Upper lobe of left lung (tissue), 4 donors: ENCODE results near the gene ABCB7.

Experiments
- POLR2AphosphoS5 ChIP-seq, 2 donors: sonication (generic); formaldehyde crosslinking; IDR thresholded peaks; one replicate each; pipeline ENCODE4 v1.5.1; 2017; ENCODE audit warnings: antibody characterized with exemption in 2 of 2
- TF ChIP-seq, protein P1 (sequence below), 6 experiments: fragments of 450-650 bp in 4 of 6; fragments of 200-600 bp in 2 of 6; sonication (generic) in 2 of 6; IDR thresholded peaks; one replicate each; pipeline ENCODE4 v1.5.1; 2016 to 2019; ENCODE audit warnings: antibody characterized with exemption in 6 of 6

DNA sequence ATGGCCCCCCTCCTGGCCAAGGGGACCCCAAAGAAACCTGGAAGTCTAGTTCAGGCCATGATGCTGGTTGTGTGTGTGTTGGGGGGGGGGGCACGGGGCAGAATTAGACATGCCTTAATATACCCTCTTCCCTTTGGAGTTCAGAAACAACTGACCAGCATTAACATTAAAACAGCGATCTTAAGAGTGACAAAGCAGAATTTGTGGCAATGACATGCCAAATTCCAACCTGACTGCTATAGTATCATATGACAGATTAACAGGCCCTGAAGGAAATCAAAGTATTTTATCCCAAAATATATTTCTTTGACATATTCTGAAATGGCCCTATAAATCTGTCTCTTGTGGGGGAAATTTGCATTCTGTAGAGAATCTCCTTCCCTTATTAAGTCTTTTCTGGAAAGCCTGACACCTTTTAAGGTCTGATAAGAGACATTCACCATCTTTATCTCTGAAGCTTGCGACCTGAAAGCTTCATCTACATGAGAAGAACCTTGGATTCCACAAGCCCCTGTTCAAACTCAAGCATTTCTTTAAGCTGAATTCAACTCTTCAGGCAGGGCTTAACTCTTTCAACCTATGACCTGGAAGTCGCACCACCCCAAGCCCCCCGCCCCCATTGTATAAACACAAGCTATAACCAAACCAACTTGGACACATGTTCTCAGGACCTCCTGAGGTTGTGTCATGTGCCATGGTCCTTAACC, 40.2 kb downstream of the ABCB7 start:
- TF ChIP-seq, protein P1, sequence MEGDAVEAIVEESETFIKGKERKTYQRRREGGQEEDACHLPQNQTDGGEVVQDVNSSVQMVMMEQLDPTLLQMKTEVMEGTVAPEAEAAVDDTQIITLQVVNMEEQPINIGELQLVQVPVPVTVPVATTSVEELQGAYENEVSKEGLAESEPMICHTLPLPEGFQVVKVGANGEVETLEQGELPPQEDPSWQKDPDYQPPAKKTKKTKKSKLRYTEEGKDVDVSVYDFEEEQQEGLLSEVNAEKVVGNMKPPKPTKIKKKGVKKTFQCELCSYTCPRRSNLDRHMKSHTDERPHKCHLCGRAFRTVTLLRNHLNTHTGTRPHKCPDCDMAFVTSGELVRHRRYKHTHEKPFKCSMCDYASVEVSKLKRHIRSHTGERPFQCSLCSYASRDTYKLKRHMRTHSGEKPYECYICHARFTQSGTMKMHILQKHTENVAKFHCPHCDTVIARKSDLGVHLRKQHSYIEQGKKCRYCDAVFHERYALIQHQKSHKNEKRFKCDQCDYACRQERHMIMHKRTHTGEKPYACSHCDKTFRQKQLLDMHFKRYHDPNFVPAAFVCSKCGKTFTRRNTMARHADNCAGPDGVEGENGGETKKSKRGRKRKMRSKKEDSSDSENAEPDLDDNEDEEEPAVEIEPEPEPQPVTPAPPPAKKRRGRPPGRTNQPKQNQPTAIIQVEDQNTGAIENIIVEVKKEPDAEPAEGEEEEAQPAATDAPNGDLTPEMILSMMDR (IDR thresholded peaks at IDR 0.05): no peak
- TF ChIP-seq POLR2AphosphoS5 (IDR thresholded peaks at IDR 0.05): no peak
